ENCODE data around the gene C2orf92. TPM values are rescaled to one million over a fixed set of nuclear protein-coding genes. Genes with fewer than 3 reads are reported as not detected.

C2orf92 gene
- polyA plus RNA-seq, 4 donors: 6.3 to 13.5 (median 9.1) TPM

DNA sequence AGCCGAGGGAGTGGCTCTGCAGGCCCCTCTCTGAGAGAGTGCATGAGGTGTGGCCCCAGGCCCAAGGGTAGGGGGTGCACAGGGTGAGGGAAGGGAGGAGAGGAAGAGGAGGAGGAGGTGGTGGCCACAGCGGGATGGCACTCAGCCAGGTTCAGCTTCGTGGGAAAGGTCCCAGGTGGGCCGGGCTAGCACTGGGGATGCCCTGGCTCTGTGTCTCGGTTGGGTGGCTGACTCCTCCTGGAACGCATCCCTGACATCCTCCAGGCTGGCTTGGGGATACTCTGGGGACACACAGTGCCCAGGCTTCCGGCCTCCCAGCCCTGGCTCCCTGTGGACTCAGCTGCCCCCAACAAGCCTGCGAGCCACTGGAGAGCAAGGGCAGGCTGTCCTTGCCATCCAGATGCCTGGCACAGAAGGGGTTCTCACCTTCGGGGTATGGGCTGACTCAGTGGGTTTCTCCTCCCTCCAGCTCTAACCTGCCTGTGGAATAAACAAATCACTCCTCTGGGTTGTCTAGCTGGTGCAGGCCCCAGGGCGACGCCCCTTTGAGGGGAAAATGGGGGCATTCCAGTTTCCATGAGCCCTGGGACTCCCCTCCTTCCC lies 43.3 kb downstream of the C2orf92 start:
- DNase-seq (ENCODE audit: low read depth in 4 of 4, low spot score in 3 of 4): no peak

DNA sequence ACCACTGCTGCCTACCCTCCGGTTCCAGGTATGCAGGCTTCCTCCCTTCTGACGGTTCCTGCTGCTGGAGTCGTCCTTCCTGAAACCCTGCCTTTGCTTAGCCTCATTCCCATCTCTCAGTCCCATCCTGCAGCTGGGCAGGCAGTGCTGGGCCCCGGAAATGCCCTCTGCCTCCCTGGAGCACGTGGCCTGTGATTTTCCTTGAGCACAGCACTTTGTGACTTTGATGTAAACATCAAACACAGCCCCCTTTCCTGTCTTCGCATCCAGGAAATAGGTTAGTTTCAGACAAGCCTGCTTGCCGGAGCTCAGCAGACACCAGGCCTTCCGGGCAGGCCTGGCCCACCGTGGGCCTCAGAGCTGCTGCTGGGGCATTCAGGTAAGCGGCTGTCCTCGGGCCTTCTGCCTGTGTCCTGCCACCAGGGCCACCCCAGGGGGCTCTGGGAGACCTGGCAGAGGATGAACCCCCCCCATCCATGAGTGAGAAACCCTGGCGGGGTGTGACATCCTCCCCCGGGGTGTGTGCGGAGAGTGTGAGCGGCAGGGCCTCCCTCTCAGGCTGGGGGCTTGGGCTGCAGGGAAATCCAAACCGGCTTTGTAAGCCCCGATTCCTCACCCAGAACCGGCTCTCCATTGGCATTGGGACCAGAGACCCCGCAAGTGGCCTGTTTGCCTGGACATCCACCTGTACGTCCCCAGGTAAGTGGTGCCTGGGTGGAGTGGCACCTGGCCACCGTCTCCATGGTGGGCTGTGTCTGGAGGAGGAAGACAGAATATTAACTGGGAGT lies 44.0 kb downstream of the C2orf92 start, which contains the start of gene ZAP70:
TSS of gene ZAP70 (plus strand) at position 281 of the 788 bp plus-strand sequence. CDS start 10,461 bp downstream, outside the sequence.
- DNase-seq (ENCODE audit: low read depth in 4 of 4, low spot score in 3 of 4): no peak

DNA sequence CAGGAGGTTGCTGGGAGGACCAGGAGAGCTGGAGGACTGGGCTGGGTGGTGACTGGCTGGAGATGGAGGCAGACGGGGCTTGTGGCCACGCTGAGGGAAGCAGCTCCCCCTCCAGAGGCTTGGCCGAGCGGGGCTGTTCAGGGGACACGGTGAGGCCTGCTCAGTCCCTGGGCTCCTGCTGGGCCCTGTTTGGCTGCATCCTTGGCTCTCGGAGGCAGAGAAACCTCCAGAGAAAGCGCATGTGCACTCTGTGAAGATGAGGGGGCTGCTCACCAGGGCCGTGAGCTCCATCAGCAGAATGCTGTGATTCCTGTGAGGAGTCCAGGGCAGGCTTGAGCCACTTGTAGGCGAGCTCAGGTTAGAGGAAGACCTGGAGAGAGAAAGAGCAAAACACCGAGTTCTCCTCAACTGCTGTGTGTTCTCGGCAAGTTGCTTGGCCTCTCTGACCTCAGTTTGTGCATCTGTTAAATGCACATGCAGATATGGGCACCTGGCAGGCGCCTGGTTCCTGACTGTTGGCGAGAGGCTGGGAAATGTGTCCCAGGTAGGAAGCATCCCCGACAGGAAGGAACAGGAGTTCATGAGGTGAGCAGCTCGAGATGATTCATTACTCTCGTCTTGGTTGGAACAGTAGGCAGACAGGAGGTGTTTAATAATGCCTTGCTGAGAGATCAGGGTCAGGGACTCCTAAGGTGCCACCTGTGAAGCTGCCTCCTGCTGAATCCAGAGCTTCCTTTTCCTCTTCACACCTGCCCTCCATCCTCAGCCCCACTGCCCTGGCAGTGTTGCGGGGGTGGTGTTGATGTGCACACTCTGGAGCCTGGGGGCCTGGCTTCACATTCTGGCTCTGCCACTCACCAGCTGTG lies 44.8 kb downstream of the C2orf92 start:
- DNase-seq (ENCODE audit: low read depth in 4 of 4, low spot score in 3 of 4): no peak

DNA sequence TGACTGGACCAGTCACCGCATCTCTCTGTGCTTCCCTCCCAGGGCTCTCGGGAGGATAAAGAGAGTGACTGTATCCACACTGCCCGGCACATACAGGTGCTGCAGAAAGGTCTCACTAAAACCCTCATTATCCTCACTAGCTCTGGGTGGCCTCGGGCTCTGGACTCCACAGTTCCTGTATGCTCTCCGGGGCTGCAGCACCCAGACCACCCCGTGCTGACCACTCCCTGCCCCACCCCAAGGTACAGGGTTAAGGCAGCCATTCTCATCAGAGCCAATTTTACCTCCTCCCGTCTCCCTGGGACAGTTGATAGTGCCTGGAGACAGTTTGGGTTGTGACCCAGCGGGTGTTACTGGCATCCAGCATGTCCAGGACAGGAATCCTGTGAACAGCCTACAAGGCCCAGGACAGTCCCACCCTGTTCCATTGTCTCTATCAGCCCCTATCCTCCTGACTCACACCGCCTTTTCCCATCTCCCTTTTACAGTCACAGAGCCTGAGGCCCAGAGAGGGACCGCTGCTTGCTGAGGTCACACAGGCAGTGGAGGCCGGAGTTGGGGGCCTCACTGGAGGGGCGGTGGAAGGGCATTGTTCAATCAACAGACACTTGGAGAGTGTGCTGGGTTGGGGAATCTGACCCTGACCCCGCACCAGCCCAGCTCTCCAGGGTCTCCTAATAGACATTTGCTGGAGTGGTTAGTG lies 45.6 kb downstream of the C2orf92 start:
- no peak for DNase-seq (ENCODE audit: low read depth in 4 of 4, low spot score in 3 of 4)

DNA sequence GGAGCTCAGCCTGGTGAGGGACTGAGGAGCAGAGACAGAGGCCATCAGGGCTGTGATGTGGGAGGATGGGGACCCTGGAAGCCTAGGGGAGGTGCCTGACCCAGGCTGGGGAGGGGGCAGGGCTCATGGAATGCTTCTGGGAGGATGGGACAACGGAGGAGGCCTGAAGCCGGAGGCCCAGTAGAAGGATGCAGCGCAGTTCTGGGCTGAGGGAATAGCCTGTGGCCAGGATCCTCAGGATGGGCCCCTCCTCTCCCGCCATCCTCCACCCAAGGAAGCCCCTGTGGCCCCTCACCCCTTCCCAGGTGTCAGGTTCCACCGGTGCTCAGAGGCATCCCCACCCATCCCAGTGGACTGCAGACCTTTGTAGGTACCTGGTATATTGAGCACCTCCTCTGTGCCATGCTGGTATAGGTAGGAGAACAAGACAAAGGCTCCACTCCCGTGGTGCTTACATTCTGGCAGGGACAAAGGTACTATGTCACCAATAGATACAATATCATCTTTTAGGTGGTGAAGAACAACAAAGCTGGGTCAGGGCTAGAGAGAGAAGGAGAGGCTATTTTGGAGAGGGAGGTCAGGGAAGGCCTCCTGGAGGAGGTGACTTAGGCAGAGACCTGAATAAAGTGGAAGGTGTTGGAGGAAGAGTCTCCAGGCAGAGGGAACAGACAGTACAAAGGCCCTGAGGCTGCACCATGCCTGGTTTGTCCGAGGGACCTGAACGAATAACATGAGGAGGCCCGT lies 46.6 kb downstream of the C2orf92 start:
- DNase-seq (ENCODE audit: low read depth in 4 of 4, low spot score in 3 of 4): no peak

DNA sequence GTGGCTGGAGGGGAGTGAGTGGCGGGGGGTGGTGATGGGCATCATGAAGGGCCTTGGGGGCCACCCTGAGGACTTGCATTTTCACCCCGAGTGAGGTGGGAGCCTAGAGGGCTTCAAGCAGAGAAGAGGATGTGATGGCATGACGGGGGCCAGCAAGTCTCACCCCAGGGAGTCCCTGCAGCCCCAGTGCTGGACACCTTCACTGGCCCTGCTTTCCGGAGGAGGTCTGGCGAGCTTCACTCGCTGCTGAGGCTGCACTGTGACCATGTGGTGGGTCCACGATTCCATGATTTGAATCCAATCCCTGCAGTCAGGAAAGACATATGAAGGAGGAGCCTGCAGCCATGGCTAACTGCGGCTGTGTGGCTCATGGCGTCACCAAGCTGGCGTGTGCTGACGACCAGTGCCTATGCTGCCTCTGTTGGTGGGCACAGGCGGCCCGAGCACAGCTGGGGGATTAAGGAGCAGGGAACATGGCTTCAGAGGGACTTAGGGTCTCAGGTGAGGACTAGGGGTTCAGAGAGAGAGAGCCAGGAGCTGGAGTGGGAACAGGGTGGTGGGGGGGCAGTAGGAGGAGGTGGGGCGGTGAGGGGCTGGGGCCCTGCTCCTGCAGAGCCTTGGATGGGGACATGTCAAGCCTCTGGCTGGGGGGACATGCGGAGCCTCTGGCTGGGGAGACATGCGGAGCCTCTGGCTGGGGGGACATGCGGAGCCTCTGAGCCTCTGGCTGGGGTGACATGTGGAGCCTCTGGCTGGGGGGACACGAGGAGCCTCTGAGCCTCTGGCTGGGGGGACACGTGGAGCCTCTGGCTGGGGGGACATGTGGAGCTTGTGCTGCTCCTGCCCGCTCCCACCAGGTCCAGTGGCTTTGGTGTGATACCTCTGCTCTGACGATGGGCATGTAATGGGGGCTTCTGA lies 47.4 kb downstream of the C2orf92 start:
- no peak for DNase-seq (ENCODE audit: low read depth in 4 of 4, low spot score in 3 of 4)

DNA sequence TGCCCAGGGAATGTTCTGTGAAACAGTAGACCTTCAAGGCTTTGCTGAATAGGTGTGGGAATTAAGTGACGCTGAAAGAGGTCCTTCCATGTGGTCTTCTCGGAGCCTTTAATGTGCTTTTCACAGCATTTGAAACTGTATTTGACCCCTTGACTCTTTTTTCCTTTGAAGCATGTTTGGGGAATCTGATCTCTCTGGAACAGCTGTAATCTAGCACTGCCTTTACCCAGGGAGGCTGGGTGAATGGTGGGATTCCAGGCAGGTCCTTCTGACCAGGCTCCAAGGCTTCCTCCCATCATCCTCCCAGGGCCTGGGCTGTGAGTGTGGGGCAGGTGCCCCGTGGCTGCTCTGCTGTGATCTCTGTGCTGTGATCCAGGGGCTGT lies 48.1 kb downstream of the C2orf92 start:
- DNase-seq (ENCODE audit: low read depth in 4 of 4, low spot score in 3 of 4): no peak

DNA sequence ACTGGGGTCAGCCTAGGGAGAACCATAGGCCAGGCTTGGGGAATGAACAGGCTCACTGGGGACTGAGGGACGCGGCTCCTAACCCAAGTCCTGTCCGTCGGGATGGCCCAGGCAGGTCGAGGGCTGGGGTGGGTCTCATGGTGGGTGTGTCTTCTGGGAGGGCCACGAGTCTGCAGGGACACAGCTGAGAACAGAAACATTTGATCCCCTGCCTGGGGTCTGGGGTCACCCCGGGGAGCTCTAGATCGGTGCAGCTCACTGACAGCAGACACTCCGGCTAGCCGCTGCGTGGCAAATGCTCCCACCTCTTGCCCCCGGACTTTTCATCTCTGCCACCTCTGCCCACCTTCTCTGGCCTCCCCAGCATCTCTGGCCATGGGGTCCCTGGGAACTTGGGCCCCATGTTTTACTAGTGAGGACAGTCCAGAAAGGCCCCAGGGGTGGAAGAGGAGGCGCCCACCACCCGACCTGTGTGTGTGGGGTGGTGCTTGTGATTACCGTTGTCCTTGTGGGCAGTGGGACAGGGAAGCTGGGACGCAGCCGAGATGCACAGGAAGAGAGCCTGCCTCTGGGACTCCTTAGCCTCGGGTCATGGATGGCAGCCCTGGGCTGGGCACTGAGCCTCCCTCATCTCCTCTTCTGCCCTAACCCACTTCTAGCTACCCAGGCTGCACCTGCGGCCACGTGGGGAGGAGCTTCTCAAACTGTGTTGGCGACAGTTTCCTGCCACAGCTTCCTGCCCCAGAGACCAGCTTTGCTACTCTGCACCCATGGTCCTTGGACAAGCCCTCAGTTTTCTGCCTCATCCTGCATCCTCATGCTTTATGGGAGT lies 48.8 kb downstream of the C2orf92 start:
- no peak for DNase-seq (ENCODE audit: low read depth in 4 of 4, low spot score in 3 of 4)

DNA sequence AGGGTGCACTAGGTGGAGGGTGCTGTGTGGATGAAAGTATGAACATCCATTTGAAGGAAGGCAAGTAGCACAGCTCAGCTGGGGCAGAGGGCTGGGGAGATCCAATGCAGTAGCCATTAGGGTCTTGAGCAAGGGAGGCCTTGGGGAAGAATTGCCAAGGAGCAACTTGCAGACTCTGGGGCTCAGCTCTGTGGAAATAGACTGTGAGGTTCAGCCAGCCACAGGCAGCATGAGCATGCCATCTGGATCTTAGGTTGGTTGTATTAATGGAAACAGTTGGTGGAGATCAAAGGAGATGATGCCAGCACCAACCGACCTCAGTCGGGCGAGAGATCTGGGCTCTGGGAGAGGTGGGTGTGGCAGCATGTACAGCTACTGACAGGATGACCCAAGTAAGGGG lies 49.4 kb downstream of the C2orf92 start:
- DNase-seq (ENCODE audit: low read depth in 4 of 4, low spot score in 3 of 4): no peak

DNA sequence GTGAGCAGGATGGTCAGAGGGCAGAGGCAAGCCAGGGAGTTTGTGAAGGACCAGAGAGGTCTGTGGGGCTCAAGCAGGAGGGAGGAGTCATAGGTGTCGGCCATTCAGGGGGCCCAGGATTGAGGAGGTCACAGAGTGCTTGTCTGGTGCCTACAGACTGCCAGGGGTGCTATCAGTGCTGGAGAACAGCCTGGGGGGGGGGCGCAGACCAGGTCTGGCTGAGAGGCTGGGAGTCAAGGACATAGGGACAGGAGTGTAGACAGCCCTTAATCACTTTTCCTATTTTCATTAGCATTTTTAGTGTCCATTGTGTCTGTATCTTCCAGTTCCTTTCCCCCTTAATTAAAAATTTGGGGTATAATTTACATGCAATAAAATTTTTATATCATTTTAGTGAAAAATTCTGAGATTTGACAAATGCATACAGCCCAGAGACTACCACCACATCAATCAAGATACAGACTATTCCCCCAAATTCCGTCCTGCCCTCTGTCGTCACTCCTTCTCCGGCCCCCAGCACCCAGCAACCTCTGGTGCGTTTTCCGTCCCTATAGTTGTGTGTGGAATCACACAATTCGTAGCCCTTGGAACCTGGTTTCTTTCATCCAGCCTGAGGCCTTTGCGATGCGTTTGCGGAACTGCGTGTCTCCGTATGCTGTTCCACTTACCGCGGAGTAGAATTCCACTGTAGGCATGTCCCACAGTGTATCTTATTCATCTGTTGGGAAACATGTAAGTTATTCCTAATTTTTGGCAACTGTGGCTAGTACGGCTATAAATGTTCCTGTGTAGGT lies 50.0 kb downstream of the C2orf92 start:
- no peak for DNase-seq (ENCODE audit: low read depth in 4 of 4, low spot score in 3 of 4)

DNA sequence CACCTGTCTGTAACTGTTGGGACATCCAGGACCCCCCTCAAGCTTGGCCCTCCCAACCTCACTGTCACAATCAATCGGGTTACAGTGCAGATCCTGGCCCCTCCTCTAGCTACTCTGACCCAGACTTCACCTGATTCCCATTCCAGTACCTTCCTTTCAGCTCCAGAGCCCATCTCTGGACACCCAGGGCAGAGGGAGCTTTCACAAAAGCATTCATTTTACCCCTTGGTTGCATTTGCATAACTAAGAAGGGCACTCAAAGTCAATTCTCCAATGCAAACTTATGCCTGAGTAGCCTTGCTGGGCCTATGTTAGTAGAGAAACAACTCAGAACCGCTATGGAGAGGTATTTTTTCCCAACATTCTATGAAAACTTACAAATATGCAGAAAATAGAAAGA lies 51.2 kb downstream of the C2orf92 start:
- no peak for DNase-seq (ENCODE audit: low read depth in 4 of 4, low spot score in 3 of 4)

DNA sequence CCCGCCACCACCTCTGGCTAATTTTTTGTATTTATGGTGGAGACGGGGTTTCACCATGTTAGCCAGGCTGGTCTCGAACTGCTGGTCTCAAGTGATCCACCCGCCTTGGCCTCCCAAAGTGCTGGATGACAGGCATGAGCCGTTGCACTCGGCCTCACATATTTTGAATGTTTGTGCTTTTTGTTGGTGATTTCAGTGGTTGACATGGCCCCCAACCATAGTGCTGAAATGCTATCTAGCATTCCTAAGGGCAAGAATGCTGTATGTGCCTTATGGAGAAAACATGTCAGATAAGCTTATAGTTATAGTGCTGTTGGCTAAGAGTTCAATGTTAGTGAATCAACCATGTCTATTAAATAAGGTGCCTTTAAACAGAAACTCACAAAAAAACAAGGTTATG lies 52.7 kb downstream of the C2orf92 start:
- DNase-seq (ENCODE audit: low read depth in 4 of 4, low spot score in 3 of 4): no peak

DNA sequence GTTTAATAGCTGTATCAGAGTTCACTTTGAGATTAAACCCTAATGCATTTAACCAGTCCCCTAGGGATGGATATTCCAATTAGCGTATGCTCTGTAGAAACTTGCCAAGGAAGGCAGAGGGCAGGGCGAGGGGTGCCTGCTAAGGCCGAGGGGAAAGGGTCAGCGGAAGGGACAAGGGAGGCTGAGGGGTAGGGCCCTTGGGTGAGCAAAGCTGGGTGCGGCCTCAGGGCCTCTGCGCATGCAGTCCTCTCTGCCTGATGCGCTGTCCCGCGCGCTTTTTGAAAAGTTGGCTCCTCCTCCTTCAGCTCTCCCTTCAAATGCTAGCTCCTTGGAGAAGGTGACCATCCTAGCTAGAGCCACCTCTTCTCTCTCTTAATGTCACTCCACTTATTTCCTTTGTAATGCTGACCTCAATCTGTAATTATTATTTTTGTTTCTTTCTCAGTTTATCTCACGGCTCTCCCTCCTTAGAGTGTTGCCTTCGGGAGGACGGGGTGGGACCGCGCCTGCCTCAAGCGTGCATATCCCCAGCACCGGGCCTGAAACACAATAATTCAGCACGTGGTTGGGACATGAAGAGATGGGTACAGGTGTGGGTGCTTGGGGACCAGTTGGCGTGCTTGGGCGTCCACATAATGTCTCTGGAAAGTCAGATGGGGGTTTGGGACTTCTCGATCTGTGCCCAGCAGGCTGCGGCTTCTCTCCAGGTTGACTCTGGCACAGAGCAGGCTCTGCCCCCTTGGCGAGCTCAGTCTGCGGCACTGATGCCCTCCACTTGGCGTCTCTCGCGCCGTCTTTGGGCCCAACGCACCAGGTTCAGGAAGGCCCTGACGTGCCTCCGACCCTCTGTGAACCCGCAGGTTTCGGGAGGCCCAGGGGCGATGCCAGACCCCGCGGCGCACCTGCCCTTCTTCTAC lies 53.9 kb downstream of the C2orf92 start:
- DNase-seq (ENCODE audit: low read depth in 4 of 4, low spot score in 3 of 4): no peak

DNA sequence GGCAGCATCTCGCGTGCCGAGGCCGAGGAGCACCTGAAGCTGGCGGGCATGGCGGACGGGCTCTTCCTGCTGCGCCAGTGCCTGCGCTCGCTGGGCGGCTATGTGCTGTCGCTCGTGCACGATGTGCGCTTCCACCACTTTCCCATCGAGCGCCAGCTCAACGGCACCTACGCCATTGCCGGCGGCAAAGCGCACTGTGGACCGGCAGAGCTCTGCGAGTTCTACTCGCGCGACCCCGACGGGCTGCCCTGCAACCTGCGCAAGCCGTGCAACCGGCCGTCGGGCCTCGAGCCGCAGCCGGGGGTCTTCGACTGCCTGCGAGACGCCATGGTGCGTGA lies 54.5 kb downstream of the C2orf92 start:
- no peak for DNase-seq (ENCODE audit: low read depth in 4 of 4, low spot score in 3 of 4)

DNA sequence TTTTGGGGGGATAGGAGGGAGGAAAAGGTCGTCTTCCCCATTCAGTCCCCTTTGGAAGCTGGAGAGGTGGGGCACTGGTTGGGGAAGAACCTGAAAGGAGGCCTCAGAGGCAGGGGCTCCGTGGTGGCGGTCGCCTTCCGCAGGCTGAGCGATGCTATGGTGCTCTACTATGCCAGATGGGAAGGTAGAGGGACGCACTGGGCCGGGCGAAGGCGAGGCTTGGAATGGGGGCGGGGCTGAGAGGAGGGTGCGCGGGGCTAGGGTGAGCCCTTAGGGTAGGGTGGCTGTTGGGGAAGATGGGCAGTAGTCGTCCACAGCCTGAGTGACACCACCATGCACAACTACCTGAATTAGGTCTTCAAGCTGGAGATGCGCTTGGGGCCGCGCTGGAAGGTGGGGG lies 55.0 kb downstream of the C2orf92 start:
- DNase-seq (ENCODE audit: low read depth in 4 of 4, low spot score in 3 of 4): no peak

DNA sequence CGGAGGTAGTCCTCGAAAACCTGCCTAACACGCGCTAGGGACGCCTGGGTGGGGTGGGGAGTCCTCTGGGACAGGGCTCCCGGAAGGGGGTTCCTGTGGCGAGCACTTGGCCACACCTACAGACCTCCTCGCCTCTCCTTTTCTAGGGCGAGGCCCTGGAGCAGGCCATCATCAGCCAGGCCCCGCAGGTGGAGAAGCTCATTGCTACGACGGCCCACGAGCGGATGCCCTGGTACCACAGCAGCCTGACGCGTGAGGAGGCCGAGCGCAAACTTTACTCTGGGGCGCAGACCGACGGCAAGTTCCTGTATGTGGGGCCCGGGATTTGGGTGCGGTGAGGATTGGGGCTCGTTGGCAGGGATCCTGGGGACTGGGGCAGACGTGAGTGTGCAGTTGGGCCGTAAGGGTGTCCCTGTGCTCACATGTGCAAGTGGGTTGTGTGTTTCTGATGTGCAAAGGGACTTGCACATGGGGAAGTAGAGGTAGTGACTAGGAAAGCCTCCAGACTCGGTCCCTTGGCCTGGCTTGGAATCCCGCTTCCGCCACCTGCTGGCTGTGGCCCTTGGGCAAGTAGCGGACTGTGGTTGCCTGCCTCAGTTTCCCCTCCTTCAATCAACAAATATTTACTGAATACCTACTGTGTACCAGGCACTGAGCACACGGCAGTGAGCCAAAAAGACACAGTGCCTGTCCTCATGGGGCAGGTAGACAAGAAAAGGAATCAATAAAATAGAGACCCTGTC lies 55.6 kb downstream of the C2orf92 start:
- DNase-seq (ENCODE audit: low read depth in 4 of 4, low spot score in 3 of 4): no peak

All from right renal pelvis (tissue), 4 donors.